ENCODE data around the gene PRMT3. TPM values are rescaled to one million over a fixed set of nuclear protein-coding genes. Genes with fewer than 3 reads are reported as not detected.
"Not testable (repeated sequence)": the region's sequence is repeated elsewhere in the genome, so short reads cannot be mapped to it uniquely, and the experiment has no call there.

PRMT3 gene
- total and polyA plus RNA-seq, 4 experiments from 2014 or later, result 6.7 to 19.7 (median 13.0) TPM

GRCh38 chr11:20547411-20547810, 159.9 kb downstream of the PRMT3 start:
- ChIA-PET POLR2A (ENCODE audit: partially characterized antibody) (no interaction called here), CTCF (ENCODE audit: partially characterized antibody) (no interaction called here)
- intact Hi-C loops (cut with micrococcal nuclease), result no loop called here
- no peak overlapping the region for H3K27ac ChIP-seq (ENCODE audit: low read depth, low read length)
- H3K4me3 Mint-ChIP-seq, result no peak overlapping the region
- H3K36me3 Mint-ChIP-seq, result no peaks in the 10 kb centered on the region
- no peaks in the 10 kb centered on the region for H3K4me1 ChIP-seq (ENCODE audit: insufficient read depth, low read length)
- no peaks in the 10 kb centered on the region for H3K9me3 Mint-ChIP-seq
- H3K4me3 ChIP-seq (ENCODE audit: low read length in 2 of 2), result no peak overlapping the region
- H3K36me3 ChIP-seq (ENCODE audit: insufficient read depth, low read length), result no peaks in the 10 kb centered on the region
- no peak overlapping the region for H3K27ac Mint-ChIP-seq
- DNase-seq, result no peak
- no peaks in the 10 kb centered on the region for H3K9me3 ChIP-seq (ENCODE audit: control insufficient read depth in 1 of 2, low read length in 2 of 2)
- no peaks in the 10 kb centered on the region for H3K27me3 ChIP-seq (ENCODE audit: insufficient read depth, low read length)
- H3K27me3 Mint-ChIP-seq, result peaks cover 0 to 5% of the 10 kb centered on the region in 2 donors
- no peaks in the 10 kb centered on the region for H3K4me1 Mint-ChIP-seq

GRCh38 chr11:20551096-20551495, 163.6 kb downstream of the PRMT3 start:
- Mint-ChIP-seq H3K4me3 (no peak overlapping the region), H3K27me3 (peaks cover 0 to 6% of the 10 kb centered on the region in 2 donors), H3K4me1 (no peaks in the 10 kb centered on the region), H3K27ac (no peak overlapping the region), H3K9me3 (peaks cover 0 to 2% (median 1%) of the 10 kb centered on the region in 8 donors), H3K36me3 (no peaks in the 10 kb centered on the region)
- H3K4me1 ChIP-seq (ENCODE audit: insufficient read depth, low read length), result no peaks in the 10 kb centered on the region
- H3K27me3 ChIP-seq (ENCODE audit: insufficient read depth, low read length), result no peaks in the 10 kb centered on the region
- intact Hi-C loops (cut with micrococcal nuclease), result no loop called here
- no peaks in the 10 kb centered on the region for H3K9me3 ChIP-seq (ENCODE audit: control insufficient read depth in 1 of 2, low read length in 2 of 2)
- no peak overlapping the region for H3K4me3 ChIP-seq (ENCODE audit: low read length in 2 of 2)
- H3K27ac ChIP-seq (ENCODE audit: low read depth, low read length), result no peak overlapping the region
- no peaks in the 10 kb centered on the region for H3K36me3 ChIP-seq (ENCODE audit: insufficient read depth, low read length)
- ChIA-PET CTCF (ENCODE audit: partially characterized antibody) (no interaction called here), POLR2A (ENCODE audit: partially characterized antibody) (no interaction called here)
- DNase-seq, result no peak

- Mint-ChIP-seq H3K4me1 (no peaks in the 10 kb centered on the region), H3K27ac (no peak overlapping the region), H3K9me3 (peaks cover 0 to 13% (median 8%) of the 10 kb centered on the region in 8 donors), H3K27me3 (peaks cover 8 to 9% of the 10 kb centered on the region in 2 donors), H3K36me3 (peaks cover 0 to 1% of the 10 kb centered on the region in 2 donors), H3K4me3 (no peak overlapping the region)
- Histone ChIP-seq H3K36me3 (ENCODE audit: insufficient read depth, low read length) (no peaks in the 10 kb centered on the region), H3K27ac (ENCODE audit: low read depth, low read length) (no peak overlapping the region), H3K9me3 (ENCODE audit: control insufficient read depth in 1 of 2, low read length in 2 of 2) (no peaks in the 10 kb centered on the region), H3K27me3 (ENCODE audit: insufficient read depth, low read length) (no peaks in the 10 kb centered on the region), H3K4me1 (ENCODE audit: insufficient read depth, low read length) (no peaks in the 10 kb centered on the region), H3K4me3 (ENCODE audit: low read length in 2 of 2) (no peak overlapping the region)
- no peak for DNase-seq
- intact Hi-C loops (cut with micrococcal nuclease), result no loop called here
- ChIA-PET POLR2A (ENCODE audit: partially characterized antibody) (no interaction called here), CTCF (ENCODE audit: partially characterized antibody) (no interaction called here)
These were observed 168.3 kb downstream of the PRMT3 start for GRCh38 chr11:20555783-20556182.

- H3K4me1 ChIP-seq (ENCODE audit: insufficient read depth, low read length); H3K27me3 ChIP-seq (ENCODE audit: insufficient read depth, low read length); intact Hi-C loops (cut with micrococcal nuclease); H3K27me3 Mint-ChIP-seq; H3K36me3 Mint-ChIP-seq; H3K4me3 ChIP-seq (ENCODE audit: low read length in 2 of 2); H3K27ac Mint-ChIP-seq; CTCF ChIA-PET (ENCODE audit: partially characterized antibody); H3K4me3 Mint-ChIP-seq; H3K9me3 ChIP-seq (ENCODE audit: control insufficient read depth in 1 of 2, low read length in 2 of 2); POLR2A ChIA-PET (ENCODE audit: partially characterized antibody); H3K27ac ChIP-seq (ENCODE audit: low read depth, low read length); DNase-seq; H3K36me3 ChIP-seq (ENCODE audit: insufficient read depth, low read length); H3K4me1 Mint-ChIP-seq: not testable (repeated sequence)
- H3K9me3 Mint-ChIP-seq, result peaks cover 0 to 13% (median 8%) of the 10 kb centered on the region in 8 donors
These were observed 168.9 kb downstream of the PRMT3 start for GRCh38 chr11:20556396-20556795.

- DNase-seq, result no peak
- no peaks in the 10 kb centered on the region for H3K9me3 ChIP-seq (ENCODE audit: control insufficient read depth in 1 of 2, low read length in 2 of 2)
- intact Hi-C loops (cut with micrococcal nuclease), result no loop called here
- H3K4me3 Mint-ChIP-seq, result no peak overlapping the region
- H3K9me3 Mint-ChIP-seq, result peaks cover 0 to 13% (median 8%) of the 10 kb centered on the region in 8 donors
- H3K36me3 ChIP-seq (ENCODE audit: insufficient read depth, low read length), result no peaks in the 10 kb centered on the region
- H3K4me1 Mint-ChIP-seq, result no peaks in the 10 kb centered on the region
- no peaks in the 10 kb centered on the region for H3K27me3 ChIP-seq (ENCODE audit: insufficient read depth, low read length)
- H3K4me1 ChIP-seq (ENCODE audit: insufficient read depth, low read length), result no peaks in the 10 kb centered on the region
- H3K4me3 ChIP-seq (ENCODE audit: low read length in 2 of 2), result no peak overlapping the region
- POLR2A ChIA-PET (ENCODE audit: partially characterized antibody), result no interaction called here
- no peak overlapping the region for H3K27ac ChIP-seq (ENCODE audit: low read depth, low read length)
- H3K27me3 Mint-ChIP-seq, result peaks cover 3 to 10% of the 10 kb centered on the region in 2 donors
- H3K36me3 Mint-ChIP-seq, result peaks cover 0 to 1% of the 10 kb centered on the region in 2 donors
- H3K27ac Mint-ChIP-seq, result no peak overlapping the region
- CTCF ChIA-PET (ENCODE audit: partially characterized antibody), result no interaction called here
These were observed 171.2 kb downstream of the PRMT3 start for GRCh38 chr11:20558741-20559140.

Other genes with a start within 250 kb of the PRMT3 start
- gene DBX1, start 227.2 kb upstream of the PRMT3 start, total RNA-seq, result not detected
- not detected for gene DBX1, start 227.2 kb upstream of the PRMT3 start, polyA plus RNA-seq
- gene HTATIP2, start 24.0 kb upstream of the PRMT3 start, total RNA-seq, result 10 to 100 TPM; 45.3 to 49.9 TPM
- 10 to 100 TPM; 58.1 to 97.6 TPM for gene HTATIP2, start 24.0 kb upstream of the PRMT3 start, polyA plus RNA-seq
- not detected for gene SLC6A5, start 211.9 kb downstream of the PRMT3 start, total RNA-seq
- gene SLC6A5, start 211.9 kb downstream of the PRMT3 start, polyA plus RNA-seq, result not detected